GM21576 (cell line): Measurements from ENCODE around the gene CLIC3.
"Not testable (repeated sequence)": the region's sequence is repeated elsewhere in the genome, so short reads cannot be mapped to it uniquely, and the experiment has no call there.

Experiments used
- ATAC-seq: cut with Tn5 transposase; IDR thresholded peaks from one replicate; pipeline ENCODE4 v1.9.1; 2021; ENCODE audit warnings: mild to moderate bottlenecking, moderate library complexity; ENCODE audit not compliant: unreplicated experiment

Gene CLIC3, protein sequence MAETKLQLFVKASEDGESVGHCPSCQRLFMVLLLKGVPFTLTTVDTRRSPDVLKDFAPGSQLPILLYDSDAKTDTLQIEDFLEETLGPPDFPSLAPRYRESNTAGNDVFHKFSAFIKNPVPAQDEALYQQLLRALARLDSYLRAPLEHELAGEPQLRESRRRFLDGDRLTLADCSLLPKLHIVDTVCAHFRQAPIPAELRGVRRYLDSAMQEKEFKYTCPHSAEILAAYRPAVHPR

GRCh38 chr9:136996361-136997292 lies at the start of gene CLIC3:
TSS of gene CLIC3 (minus strand) at chr9:136996568. CDS start at chr9:136996543, 25 bp downstream.
- no peak for ATAC-seq

- ATAC-seq, result no peak
Observed at GRCh38 chr9:137045294-137046087, 49.1 kb upstream of the CLIC3 start.

GRCh38 chr9:137044502-137045177 lies 48.3 kb upstream of the CLIC3 start:
- no peak for ATAC-seq

DNA sequence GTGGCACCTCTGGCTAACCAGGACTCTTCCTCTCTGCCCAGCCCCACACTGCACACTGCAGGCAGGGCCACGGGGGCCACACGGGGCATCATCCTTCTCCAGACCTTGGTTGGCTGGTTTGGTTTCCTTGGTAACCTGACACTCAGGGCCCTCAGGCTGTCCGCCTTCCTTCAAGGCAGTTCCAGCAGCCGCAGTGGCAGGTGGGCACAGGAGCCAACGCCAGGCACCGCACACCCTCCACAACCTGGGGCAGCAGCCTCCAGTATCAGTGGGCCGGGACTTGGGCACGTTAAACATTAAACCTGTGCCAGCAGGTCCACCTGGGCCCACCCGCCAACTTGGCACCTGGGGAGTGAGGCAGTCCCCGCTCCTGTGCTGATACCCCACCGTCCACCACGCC lies 47.7 kb upstream of the CLIC3 start:
- no peak for ATAC-seq

DNA sequence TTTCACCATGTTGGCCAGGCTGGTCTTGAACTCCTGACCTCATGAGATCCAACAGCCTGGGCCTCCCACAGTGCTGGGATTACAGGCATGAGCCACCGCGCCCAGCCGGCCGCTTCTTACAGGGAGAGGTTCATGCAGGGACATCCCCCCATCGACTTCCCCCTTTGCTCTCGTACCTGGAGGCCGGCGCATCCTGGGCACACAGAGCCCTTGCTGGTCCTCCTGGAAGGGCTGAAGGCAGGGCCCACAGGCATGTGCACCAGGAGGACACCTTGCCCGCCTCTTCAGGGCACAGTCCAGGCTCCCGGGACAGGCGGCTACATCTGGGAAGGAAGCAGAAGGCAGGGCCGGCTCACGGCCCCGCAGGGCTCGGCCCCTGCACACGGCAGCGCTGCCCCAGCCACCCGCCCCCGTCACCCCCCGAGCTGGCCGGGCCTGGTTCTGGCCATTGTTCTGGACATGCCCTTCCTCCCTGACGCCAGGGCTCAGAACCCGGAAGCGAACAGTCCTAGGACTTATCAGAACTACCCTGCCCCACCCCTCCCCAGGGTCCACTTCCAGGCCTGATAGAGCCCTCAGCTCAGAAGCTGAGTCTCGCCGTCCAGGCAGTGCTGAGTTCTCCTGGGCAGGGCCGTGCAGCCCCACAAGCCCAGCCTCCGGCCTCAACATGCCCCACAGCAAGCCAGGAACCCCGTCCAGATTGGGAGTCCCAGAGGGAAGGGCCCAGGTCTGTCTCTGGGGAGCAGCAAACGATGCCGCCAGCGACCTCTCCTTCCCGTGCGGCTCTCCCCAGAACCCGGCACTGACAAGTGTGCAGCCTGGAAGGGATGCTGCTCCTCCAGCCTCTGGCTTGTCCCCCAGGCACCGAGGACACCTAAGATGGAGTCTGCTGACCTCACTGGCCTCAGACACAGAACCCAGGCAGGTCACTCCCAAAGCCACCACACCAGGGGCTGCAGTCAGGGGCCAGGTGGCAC lies 46.7 kb upstream of the CLIC3 start:
- ATAC-seq, result no peak

- ATAC-seq, result no peak
Observed at GRCh38 chr9:137041124-137041523, 44.8 kb upstream of the CLIC3 start.

- no peak for ATAC-seq
Observed at GRCh38 chr9:137040568-137040967, 44.2 kb upstream of the CLIC3 start.

DNA sequence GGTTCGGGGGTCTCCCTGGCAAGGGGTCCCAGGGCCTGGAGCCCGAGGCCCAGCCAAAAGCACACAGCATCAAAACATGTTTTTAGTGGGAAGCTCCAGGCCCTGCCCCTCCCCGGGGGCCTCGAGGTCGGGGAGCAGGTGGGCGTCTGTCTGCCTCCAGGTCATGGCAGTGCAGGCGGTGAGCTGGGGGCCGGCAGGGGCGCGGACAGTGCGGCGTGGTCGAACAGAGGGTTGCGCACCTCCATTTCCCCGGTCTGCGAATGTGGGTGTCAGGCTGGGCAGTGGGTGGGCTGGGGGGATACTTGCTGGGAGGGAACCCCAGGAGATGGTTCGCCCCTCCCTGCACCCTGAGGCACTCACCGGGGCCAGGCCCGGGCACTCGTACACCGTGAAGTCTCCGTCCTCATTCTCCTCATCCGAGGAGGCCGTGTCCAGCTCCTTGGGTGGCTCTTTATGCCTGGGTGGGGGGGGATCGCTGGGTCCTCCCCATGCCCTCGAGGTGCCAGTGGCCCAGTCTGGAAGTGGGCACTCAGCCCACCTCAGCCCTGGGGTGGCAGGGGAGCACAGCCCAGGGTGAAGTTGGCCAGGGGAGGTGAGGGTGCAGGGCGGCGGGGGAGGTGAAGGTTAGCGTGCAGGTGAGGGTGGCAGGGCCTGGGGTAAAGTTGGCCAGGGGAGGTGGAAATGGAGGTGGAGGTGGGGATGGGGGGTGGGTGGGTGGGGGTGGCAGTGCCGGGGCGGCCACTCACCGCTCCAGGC lies 43.4 kb upstream of the CLIC3 start:
- no peak for ATAC-seq

DNA sequence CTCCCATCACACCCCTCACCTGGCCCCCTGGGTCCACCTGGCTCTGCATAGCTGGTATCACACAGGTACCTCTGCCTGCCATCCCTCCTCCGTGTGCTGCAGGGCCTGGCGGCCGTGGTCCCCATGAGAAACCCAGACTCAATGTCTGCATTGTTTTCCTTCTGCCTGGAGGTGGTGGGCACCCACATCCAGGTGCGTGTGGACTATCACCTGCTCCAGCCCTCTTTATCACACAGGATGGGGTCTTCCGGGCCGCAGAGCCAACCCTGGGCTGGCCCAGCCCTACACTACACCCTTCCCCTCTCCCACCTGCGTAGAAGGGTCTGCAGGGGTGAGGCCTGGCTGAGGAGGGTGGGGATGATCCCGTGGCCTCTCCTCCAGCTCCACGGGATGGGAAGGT lies 42.5 kb upstream of the CLIC3 start:
- ATAC-seq, result no peak

DNA sequence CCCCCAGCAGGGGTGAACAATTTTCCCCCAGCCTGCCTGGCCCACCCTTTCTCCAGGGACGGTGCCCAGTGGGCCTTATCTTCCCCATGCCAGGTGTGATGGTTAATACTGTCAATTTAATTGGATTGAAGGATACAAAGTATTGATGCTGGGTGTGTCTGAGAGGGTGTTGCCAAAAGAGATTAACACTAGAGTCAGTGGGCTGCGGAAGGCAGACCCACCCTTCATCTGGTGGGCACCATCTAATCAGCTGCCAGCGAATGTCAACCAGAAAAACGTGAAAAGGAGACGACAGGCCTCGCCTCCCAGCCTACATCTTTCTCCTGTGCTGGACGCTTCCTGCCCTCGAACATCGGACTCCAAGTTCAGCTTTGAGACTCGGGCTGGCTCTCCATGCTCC lies 41.1 kb upstream of the CLIC3 start:
- no peak for ATAC-seq

- ATAC-seq, result no peak
Observed at GRCh38 chr9:137037035-137037434, 40.7 kb upstream of the CLIC3 start.

GRCh38 chr9:137035937-137036336 lies 39.6 kb upstream of the CLIC3 start:
- ATAC-seq, result no peak

DNA sequence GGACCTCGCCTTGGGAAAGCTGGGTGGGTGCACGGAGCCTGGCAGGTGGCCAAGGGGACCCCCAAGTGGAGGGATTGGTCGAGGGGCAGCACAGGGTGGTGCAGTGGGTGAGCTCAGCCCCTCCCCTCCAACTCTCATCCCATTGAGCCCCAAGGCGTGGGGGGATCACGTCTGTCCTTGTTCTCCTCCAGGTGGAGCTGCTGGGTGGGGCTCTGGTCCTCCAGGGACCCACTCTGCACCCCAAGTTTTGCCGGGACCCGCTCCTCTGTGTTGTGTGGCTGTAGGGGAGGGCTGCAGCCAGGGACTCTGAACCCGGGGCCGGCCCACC lies 39.1 kb upstream of the CLIC3 start:
- no peak for ATAC-seq

DNA sequence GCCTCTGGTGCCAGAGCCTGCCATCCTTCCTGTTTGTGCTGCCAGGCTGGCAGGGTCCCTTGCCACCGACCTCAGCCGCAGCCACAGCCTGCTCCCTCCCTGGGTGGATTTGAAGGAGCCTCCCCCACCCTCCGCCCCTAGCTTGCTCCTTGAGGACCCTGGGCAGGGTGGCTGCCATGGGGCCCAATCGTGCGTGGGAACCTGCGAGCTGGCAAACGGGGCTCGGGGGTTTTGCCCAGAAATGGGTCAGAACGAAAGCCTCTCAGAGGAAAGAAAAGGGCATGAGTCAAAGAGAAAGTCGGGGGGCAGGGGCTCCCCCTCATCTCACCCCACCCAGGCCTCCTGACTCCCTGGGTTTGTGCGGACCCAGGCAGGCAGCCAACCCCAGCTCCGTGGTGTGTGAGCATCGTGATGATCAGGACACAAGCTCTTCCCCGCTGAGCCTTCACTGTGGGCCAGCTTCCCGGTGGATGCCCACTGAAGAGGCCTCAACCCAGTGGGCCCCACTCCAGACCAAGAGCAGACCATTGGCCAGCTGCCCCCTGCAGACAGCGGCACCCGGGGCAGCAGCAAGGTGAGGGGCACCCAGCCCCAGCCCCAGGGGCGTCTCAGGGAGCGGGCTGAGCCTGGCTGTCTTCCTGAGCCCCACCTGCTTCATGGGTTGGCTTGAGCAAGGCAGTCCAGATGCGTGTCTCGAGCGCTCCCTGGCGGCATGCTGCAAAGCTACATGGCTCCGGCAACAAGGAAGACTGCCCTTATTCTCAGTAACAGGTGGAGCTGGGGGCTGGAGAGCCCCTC lies 38.5 kb upstream of the CLIC3 start:
- ATAC-seq, result peak; percentile 48

DNA sequence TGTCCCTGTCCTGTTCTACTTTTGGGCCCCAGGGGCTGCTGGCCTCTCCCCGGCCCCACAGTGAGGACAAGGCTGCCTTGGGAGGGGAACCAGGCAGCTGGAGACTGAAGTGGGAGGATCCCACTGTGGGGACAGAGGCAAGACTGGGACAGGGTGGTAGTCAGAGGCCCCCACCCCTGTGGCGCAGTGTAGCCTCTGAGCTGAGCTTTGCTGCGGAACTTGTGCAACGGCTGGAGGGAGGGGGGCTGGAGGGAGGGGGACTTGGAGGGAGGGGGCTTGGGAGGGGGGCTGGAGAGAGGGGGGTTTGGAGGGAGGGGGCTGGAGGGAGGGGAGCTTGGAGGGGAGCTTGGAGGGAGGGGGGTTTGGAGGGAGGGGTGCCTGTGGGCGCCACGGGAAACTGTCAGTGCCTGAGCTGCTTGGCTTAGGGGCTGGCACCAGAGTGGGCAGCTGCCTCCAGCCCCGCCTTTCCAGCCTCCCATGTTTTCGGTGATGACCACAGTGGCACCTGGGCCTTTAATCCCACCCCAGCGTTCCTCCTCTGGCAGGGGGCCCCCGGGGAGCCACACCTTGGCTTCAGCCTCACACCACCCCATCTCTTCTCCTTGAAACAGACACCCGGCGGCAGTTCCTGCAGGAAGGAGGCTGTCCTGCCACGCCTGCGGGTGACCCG lies 37.8 kb upstream of the CLIC3 start:
- no peak for ATAC-seq

GRCh38 chr9:137033481-137033880 lies 37.1 kb upstream of the CLIC3 start:
- ATAC-seq, result not testable (repeated sequence)

DNA sequence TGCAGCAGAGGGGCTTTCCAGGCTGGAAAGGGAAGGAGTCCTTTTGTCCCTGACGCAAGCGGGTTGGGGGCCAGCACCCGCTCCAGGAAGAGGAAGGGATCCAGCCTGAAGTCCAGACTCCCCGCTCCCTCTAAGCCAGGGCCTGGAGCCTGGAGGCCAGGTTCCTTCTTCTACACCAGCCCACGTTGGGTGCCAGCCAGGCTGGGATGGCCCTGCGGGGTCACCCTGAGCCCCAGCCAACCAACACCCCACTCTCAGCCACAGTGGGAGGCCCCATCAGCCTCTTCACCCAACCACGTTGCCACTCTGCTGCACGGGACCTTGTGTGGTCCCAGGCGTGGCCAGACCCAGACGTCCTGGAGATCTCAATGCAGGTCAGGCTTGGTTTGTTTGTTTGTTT lies 36.5 kb upstream of the CLIC3 start:
- ATAC-seq, result no peak
